Effector memory CD8-positive, alpha-beta T cell (primary cell): Measurements from ENCODE around the gene TRIM49C.
"Not testable (repeated sequence)": the region's sequence is repeated elsewhere in the genome, so short reads cannot be mapped to it uniquely, and the experiment has no call there.

Experiments used
- ATAC-seq: fragments of 150-1000 bp; cut with Tn5 transposase; replicated peaks from 2 replicates; pipeline ENCODE4 v1.10.0; 2021; ENCODE audit warnings: mild to moderate bottlenecking, moderate library complexity
- DNase-seq, 3 experiments: peaks; one replicate each; pipeline ENCODE4 v3.0.0; 2021
- H3K27ac Mint-ChIP-seq, 2 donors: one replicate each; pipeline ENCODE4 v1.8.0; 2022; ENCODE audit warnings: mild to moderate bottlenecking in 2 of 2, mixed read lengths in 2 of 2, moderate library complexity in 2 of 2
- H3K27me3 Mint-ChIP-seq, 2 donors: one replicate each; pipeline ENCODE4 v1.8.0; 2022; ENCODE audit warnings: mixed read lengths in 2 of 2
- H3K36me3 Mint-ChIP-seq: one replicate; pipeline ENCODE4 v1.8.0; 2022; ENCODE audit warnings: mild to moderate bottlenecking, moderate library complexity, mixed read lengths; ENCODE audit not compliant: insufficient read depth
- H3K4me1 Mint-ChIP-seq, 2 donors: one replicate each; pipeline ENCODE4 v1.8.0; 2022; ENCODE audit warnings: low read depth in 2 of 2, mixed read lengths in 2 of 2
- H3K4me3 Mint-ChIP-seq, 2 donors: one replicate each; pipeline ENCODE4 v1.8.0; 2022; ENCODE audit warnings: mild to moderate bottlenecking in 2 of 2, mixed read lengths in 2 of 2, moderate library complexity in 2 of 2
- H3K9me3 Mint-ChIP-seq, 2 donors: one replicate each; pipeline ENCODE4 v1.8.0; 2022; ENCODE audit warnings: mixed read lengths in 2 of 2
- total RNA-seq, 9 experiments: gene quantifications; one replicate each; lab custom pipeline; 2026; lab: John Stamatoyannopoulos, UW

Gene TRIM49C, protein sequence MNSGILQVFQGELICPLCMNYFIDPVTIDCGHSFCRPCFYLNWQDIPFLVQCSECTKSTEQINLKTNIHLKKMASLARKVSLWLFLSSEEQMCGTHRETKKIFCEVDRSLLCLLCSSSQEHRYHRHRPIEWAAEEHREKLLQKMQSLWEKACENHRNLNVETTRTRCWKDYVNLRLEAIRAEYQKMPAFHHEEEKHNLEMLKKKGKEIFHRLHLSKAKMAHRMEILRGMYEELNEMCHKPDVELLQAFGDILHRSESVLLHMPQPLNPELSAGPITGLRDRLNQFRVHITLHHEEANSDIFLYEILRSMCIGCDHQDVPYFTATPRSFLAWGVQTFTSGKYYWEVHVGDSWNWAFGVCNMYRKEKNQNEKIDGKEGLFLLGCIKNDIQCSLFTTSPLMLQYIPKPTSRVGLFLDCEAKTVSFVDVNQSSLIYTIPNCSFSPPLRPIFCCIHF
- total RNA-seq, result 0 reads per million in 9 experiments

DNA sequence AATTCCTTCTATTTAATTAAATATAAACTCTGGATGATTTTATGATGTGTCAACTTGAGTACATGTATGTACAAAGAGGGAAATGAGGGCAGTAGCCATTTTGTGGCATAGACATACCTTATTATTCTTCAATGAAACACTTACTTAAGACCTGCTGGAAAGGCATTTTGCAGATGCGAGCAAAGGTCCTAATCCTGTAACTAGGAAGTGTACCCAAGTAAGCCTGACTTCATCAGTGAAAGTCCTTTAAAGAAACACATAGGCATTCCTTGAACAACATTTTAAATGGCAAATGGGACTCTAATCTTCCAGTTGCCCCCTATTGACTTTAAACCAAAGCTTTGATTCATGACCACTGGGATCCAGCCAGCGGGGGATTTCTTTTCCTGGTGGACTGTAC, at the start of gene TRIM49C:
Gene TRIM49C (plus strand): TSS at position 301 of the 400 bp plus-strand sequence. CDS start 4,106 bp downstream, outside the sequence.
- not testable (repeated sequence) for H3K9me3 Mint-ChIP-seq, ATAC-seq, DNase-seq, H3K27ac Mint-ChIP-seq, H3K4me1 Mint-ChIP-seq, H3K4me3 Mint-ChIP-seq, H3K36me3 Mint-ChIP-seq, H3K27me3 Mint-ChIP-seq

DNA sequence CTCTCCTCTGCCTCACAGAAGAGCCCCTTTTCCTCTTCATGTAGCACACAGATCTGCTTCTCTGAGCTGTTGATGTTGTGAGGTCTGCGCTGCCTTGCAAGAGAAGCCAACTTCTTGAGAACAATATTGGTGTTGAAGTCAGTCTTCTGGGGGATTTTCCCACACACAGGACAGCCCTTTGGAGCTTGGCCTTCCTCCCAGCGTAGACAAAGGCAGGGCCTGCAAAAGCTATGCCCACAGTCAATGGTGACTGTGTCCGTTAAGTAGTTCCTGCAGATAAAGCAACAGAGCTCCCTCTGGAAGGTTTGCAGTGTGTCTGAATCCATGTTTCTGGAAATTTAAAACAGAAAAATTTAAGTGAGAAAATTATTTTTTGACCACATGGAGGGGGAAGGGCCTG, 6.7 kb upstream of the TRIM49C start:
- not testable (repeated sequence) for H3K4me3 Mint-ChIP-seq, H3K4me1 Mint-ChIP-seq, DNase-seq, H3K27ac Mint-ChIP-seq, H3K9me3 Mint-ChIP-seq, H3K27me3 Mint-ChIP-seq, ATAC-seq, H3K36me3 Mint-ChIP-seq

DNA sequence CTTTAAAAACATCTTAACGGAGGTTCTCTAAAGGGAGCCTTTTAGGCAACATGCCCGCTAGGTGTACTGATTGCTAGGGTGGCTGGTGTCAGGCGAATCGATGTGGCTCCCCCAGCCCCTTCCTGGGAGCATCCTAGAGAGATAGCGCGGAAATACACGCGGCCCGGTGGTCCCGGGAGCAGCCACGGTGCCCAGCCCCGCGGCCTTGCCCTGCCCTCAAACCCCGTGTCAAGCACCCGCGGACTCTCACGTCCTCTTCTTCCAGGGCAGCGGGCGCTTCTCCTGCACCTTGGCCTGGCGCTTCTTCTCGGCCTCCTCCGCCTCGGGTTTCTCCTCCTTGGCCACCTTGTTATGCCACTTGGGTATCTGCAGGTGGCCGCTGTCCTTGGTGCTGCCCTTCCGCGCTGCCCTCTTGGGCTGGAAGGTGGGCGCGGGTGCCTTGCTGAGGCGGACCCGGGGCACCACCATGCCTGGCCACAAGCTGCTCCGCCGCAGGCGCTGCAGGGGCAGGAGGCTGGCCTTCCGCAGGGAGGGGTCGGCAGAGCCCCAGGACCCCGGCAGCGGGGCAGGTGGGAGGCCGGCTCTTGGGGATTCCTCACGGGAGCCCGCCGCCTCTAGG, 20.8 kb downstream of the TRIM49C start:
- H3K4me1 Mint-ChIP-seq, H3K27ac Mint-ChIP-seq, H3K27me3 Mint-ChIP-seq, ATAC-seq, H3K4me3 Mint-ChIP-seq, H3K36me3 Mint-ChIP-seq, DNase-seq, H3K9me3 Mint-ChIP-seq: not testable (repeated sequence)

DNA sequence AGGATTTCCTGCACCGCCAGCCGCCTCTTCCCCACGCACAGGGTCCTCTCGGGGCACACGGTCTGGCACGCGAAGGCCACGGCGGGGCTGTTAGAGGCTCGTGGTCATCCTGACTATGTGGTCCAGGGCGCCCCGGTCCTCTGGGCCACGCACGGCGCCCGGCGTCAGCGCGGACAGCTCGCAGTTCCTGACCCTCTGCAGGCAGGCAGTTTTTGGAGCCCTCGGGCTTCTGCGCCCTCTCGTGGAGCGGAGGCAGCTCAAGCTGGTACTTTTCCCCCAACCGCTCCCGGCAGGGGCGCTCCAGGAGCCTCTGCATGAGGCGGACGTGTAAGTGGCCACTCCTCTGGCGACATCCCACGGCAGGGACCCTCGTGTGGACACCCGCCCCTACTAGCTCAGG, 21.4 kb downstream of the TRIM49C start:
- not testable (repeated sequence) for H3K9me3 Mint-ChIP-seq, DNase-seq, H3K4me3 Mint-ChIP-seq, H3K4me1 Mint-ChIP-seq, H3K27ac Mint-ChIP-seq, H3K36me3 Mint-ChIP-seq, H3K27me3 Mint-ChIP-seq, ATAC-seq

DNA sequence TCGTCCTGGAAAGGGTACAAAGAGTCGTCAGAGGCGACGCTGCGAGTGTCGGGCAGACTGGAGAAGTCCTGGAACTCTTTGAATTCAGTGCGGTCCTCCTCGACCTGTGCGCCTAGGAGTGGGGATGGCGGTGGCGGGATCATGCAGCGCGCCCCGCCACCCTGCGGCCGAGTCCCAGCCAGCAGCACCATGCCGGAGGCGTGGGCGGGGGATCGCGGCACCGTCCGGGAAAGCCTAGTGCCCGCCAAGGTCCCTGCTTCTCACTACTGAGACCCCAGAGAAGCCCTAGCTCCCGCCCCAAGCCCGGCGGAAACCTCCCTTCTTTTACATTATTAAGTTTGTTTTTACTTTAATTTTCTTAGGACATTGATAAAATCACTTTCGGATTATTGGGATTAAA, 22.6 kb downstream of the TRIM49C start:
- H3K4me3 Mint-ChIP-seq, H3K9me3 Mint-ChIP-seq, H3K27ac Mint-ChIP-seq, H3K27me3 Mint-ChIP-seq, DNase-seq, ATAC-seq, H3K4me1 Mint-ChIP-seq, H3K36me3 Mint-ChIP-seq: not testable (repeated sequence)

DNA sequence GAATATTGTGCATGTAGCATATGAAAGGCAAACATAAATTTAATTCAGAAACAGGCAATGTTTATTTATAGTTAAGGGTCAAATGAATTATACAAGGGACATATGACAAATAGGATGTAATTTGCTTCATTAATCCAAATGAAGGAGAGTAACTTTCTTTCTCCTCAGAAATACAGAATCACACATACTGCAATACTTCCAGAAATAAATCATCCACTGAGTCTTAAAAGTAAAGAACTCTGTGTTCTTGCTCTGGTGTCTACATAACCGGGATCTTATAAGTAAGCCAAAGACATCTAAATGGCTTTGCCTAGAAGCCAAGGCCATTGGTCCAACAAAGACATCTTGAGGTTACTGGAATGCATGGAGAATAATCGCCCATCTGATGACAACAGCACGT, 54.7 kb downstream of the TRIM49C start, which contains the start of gene UBTFL1:
Gene UBTFL1 (plus strand): TSS at position 301 of the 400 bp plus-strand sequence. CDS start 0 bp downstream, at position 301.
- H3K27me3 Mint-ChIP-seq, H3K4me1 Mint-ChIP-seq, ATAC-seq, H3K27ac Mint-ChIP-seq, H3K4me3 Mint-ChIP-seq, H3K9me3 Mint-ChIP-seq, DNase-seq, H3K36me3 Mint-ChIP-seq: not testable (repeated sequence)

DNA sequence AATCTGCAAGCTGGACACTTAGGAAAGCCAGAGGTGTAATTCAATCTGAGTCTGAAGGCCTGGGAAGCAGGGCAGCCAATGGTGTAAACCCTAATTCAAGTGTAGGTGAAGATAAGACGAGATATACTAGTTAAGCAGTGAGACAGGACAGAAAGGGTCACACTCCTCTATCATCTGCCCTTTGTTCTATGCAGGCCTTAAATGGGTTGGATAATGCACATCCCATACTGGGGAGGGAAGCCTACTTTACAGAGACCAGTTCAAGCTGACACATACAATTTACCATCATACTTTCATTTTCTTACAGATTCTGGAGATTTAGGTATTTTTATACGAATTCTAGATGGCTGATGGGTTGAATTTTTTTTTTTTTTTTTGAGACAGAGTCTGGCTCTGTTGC, 57.8 kb downstream of the TRIM49C start:
- not testable (repeated sequence) for DNase-seq, H3K27ac Mint-ChIP-seq, ATAC-seq, H3K36me3 Mint-ChIP-seq, H3K9me3 Mint-ChIP-seq, H3K4me1 Mint-ChIP-seq, H3K27me3 Mint-ChIP-seq, H3K4me3 Mint-ChIP-seq
